Panc1 (cell line): ENCODE results near the gene SIGLEC1.

ENCODE experiments used
- CTCF ChIP-seq: fragments of 450-650 bp; IDR thresholded peaks from 2 replicates; pipeline ENCODE4 v1.5.1; 2017; ENCODE audit warnings: mild to moderate bottlenecking
- POLR2AphosphoS5 ChIP-seq: IDR thresholded peaks from 2 replicates; pipeline ENCODE4 v1.6.1; 2012; ENCODE audit warnings: mild to moderate bottlenecking, low read depth, low read length, moderate library complexity
- REST ChIP-seq, 2 experiments: IDR thresholded peaks; 2 replicates each; pipeline ENCODE4 v1.6.1; 2011 to 2012; ENCODE audit warnings: low read depth in 2 of 2, control low read depth in 1 of 2, low read length in 1 of 2, mild to moderate bottlenecking in 1 of 2, moderate library complexity in 1 of 2; ENCODE audit not compliant: insufficient read depth in 1 of 2
- SIN3A ChIP-seq: IDR thresholded peaks from 2 replicates; pipeline ENCODE4 v1.6.1; 2012; ENCODE audit warnings: low read depth, mild to moderate bottlenecking, low read length, moderate library complexity, borderline replicate concordance; ENCODE audit not compliant: insufficient read depth
- TCF7L2 ChIP-seq: IDR thresholded peaks from 2 replicates; pipeline ENCODE4 v1.6.1; 2011; ENCODE audit warnings: mild to moderate bottlenecking, low read depth, low read length, inconsistent platforms

DNA sequence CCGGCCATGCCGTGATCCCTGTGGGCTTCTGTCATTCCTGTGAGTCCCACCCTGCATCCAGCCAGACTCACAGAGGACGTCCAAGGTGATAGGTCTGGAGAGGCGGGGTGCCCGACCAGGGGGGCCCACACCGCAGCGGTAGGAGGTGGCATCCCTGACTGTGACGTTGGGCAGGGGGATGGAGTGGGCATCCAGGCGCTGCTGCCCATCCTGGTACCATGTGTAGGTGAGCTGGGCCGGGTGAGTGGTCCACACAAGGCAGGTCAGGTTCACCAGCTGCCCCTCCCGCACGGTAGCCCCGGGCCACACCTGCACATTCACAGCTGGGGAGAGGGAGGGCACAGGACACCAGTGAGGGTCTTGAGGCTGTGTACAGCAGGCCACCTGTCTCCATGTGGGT, 19.0 kb downstream of the SIGLEC1 start:
- TF ChIP-seq CTCF (no peak), REST (IDR thresholded peaks at IDR 0.05; ENCODE audit: insufficient read depth in 1 of 2, low read depth in 2 of 2, low read length in 1 of 2) (no peak), POLR2AphosphoS5 (no peak), SIN3A (no peak), TCF7L2 (no peak)
